ENCODE measurements around the gene CHID1. TPM values are rescaled to one million over a fixed set of nuclear protein-coding genes. Genes with fewer than 3 reads are reported as not detected.

CHID1 gene
- total RNA-seq, 4 donors from 2014 or later = 47.9 to 83.4 (median 65.8) TPM

GRCh38 chr11:914747-915501, 4.3 kb upstream of the CHID1 start:
- Histone ChIP-seq H3K4me3 (peak overlapping the region in 1 of 4 donors; percentile 35), H3K27ac (peak overlapping the region in 3 of 4 donors; percentile 62 to 82 (median 82)), H3K36me3 (no peaks in the 10 kb centered on the region), H3K9me3 (no peaks in the 10 kb centered on the region), H3K27me3 (no peaks in the 10 kb centered on the region), H3K4me1 (peaks cover 0 to 19% (median 9%) of the 10 kb centered on the region in 4 donors)
- peak; percentile 54 to 67 for DNase-seq (ENCODE audit: low spot score in 2 of 2)
- TF ChIP-seq POLR2A (IDR thresholded peaks at IDR 0.05) = peak in 1 of 2 donors; percentile 11
- peak; percentile 59 to 85 for TF ChIP-seq EP300 (IDR thresholded peaks at IDR 0.05)
- no peak for TF ChIP-seq CTCF (IDR thresholded peaks at IDR 0.05)
- WGBS, 2 donors = 63 to 72% methylated on average over 16 to 21 of the region's 21 CpGs

GRCh38 chr11:914204-914603, 3.6 kb upstream of the CHID1 start:
- Histone ChIP-seq H3K36me3 (no peaks in the 10 kb centered on the region), H3K9me3 (no peaks in the 10 kb centered on the region), H3K27me3 (no peaks in the 10 kb centered on the region), H3K4me3 (peak overlapping the region in 1 of 4 donors; percentile 35), H3K4me1 (peaks cover 0 to 24% (median 14%) of the 10 kb centered on the region in 4 donors), H3K27ac (peak overlapping the region in 3 of 4 donors; percentile 62 to 82 (median 82))
- 63 to 73% methylated on average over 3 to 5 of the region's 5 CpGs for WGBS, 2 donors
- DNase-seq (ENCODE audit: low spot score in 2 of 2) = no peak
- TF ChIP-seq POLR2A (IDR thresholded peaks at IDR 0.05) = no peak
- no peak for TF ChIP-seq CTCF (IDR thresholded peaks at IDR 0.05)
- TF ChIP-seq EP300 (IDR thresholded peaks at IDR 0.05) = no peak

GRCh38 chr11:913043-913442, 2.4 kb upstream of the CHID1 start:
- Histone ChIP-seq H3K9me3 (no peaks in the 10 kb centered on the region), H3K4me3 (peak overlapping the region in 1 of 4 donors; percentile 35), H3K36me3 (peaks cover 0 to 9% (median 0%) of the 10 kb centered on the region in 3 donors), H3K27me3 (no peaks in the 10 kb centered on the region), H3K27ac (peak overlapping the region in 1 of 4 donors; percentile 82), H3K4me1 (peaks cover 0 to 32% (median 14%) of the 10 kb centered on the region in 4 donors)
- TF ChIP-seq POLR2A (IDR thresholded peaks at IDR 0.05) (no peak), EP300 (IDR thresholded peaks at IDR 0.05) (no peak), CTCF (IDR thresholded peaks at IDR 0.05) (no peak)
- WGBS, 2 donors = 91 to 92% methylated on average over 4 of the region's 4 CpGs
- DNase-seq (ENCODE audit: low spot score in 2 of 2) = no peak

GRCh38 chr11:912266-912665, 1.7 kb upstream of the CHID1 start:
- TF ChIP-seq POLR2A (IDR thresholded peaks at IDR 0.05) (no peak), EP300 (IDR thresholded peaks at IDR 0.05) (no peak), CTCF (IDR thresholded peaks at IDR 0.05) (no peak)
- no peak for DNase-seq (ENCODE audit: low spot score in 2 of 2)
- peak overlapping the region in 2 of 4 donors; percentile 89 to 98 for H3K27ac ChIP-seq
- peaks cover 0 to 17% (median 0%) of the 10 kb centered on the region in 3 donors for H3K36me3 ChIP-seq
- 95 to 96% methylated on average over 14 of the region's 14 CpGs for WGBS, 2 donors
- no peaks in the 10 kb centered on the region for H3K9me3 ChIP-seq
- no peak overlapping the region for H3K4me3 ChIP-seq
- peaks cover 0 to 32% (median 14%) of the 10 kb centered on the region in 4 donors for H3K4me1 ChIP-seq
- H3K27me3 ChIP-seq = no peaks in the 10 kb centered on the region

GRCh38 chr11:911890-912219, 1.2 kb upstream of the CHID1 start:
- Histone ChIP-seq H3K27me3 (no peaks in the 10 kb centered on the region), H3K4me3 (peak overlapping the region in 1 of 4 donors; percentile 98), H3K4me1 (peaks cover 0 to 32% (median 14%) of the 10 kb centered on the region in 4 donors), H3K36me3 (peaks cover 0 to 18% (median 0%) of the 10 kb centered on the region in 3 donors), H3K9me3 (no peaks in the 10 kb centered on the region), H3K27ac (peak overlapping the region; percentile 81 to 98 (median 90))
- DNase-seq (ENCODE audit: low spot score in 2 of 2) = no peak
- TF ChIP-seq POLR2A (IDR thresholded peaks at IDR 0.05) = no peak
- no peak for TF ChIP-seq CTCF (IDR thresholded peaks at IDR 0.05)
- WGBS, 2 donors = 83 to 91% methylated on average over 11 of the region's 11 CpGs

All from tibial nerve (tissue), 4 donors.